MM.1S (cell line): ENCODE measurements around the gene DTD1.

Experiments
- DNase-seq: peaks from one replicate; pipeline ENCODE4 v3.0.0-alpha.2; 2015
- H2AFZ ChIP-seq: fragments of 300-600 bp; sonication (generic); 2 replicates; pipeline ENCODE4 v1.6.0; 2016; ENCODE audit warnings: antibody characterized with exemption, low read length
- H3F3A ChIP-seq: fragments of 300-600 bp; sonication (generic); 2 replicates; pipeline ENCODE4 v1.6.1; 2016; ENCODE audit warnings: mild to moderate bottlenecking, antibody characterized with exemption, low read length, moderate library complexity, mixed read lengths; ENCODE audit not compliant: insufficient read depth
- H3K27ac ChIP-seq: fragments of 300-600 bp; sonication (generic); 2 replicates; pipeline ENCODE4 v1.5.1; 2016; ENCODE audit warnings: mild to moderate bottlenecking, low read length
- H3K27me3 ChIP-seq: fragments of 300-600 bp; sonication (generic); replicated peaks from 2 replicates; pipeline ENCODE4 v1.6.0; 2016; ENCODE audit warnings: low read length; ENCODE audit not compliant: insufficient read depth
- H3K36me3 ChIP-seq: fragments of 300-600 bp; sonication (generic); replicated peaks from 2 replicates; pipeline ENCODE4 v1.6.1; 2016; ENCODE audit warnings: mild to moderate bottlenecking, low read length, mixed read lengths; ENCODE audit not compliant: insufficient read depth
- H3K4me1 ChIP-seq: fragments of 300-600 bp; sonication (generic); 2 replicates; pipeline ENCODE4 v1.6.1; 2016; ENCODE audit warnings: low read length, mixed read lengths
- H3K4me2 ChIP-seq: fragments of 300-600 bp; sonication (generic); 2 replicates; pipeline ENCODE4 v1.6.0; 2016; ENCODE audit warnings: low read depth, low read length
- H3K4me3 ChIP-seq: fragments of 300-600 bp; sonication (generic); 2 replicates; pipeline ENCODE4 v1.5.1; 2016; ENCODE audit warnings: low read length, mixed read lengths
- H3K79me2 ChIP-seq: fragments of 300-600 bp; sonication (generic); 2 replicates; pipeline ENCODE4 v1.6.1; 2016; ENCODE audit warnings: mixed run types, low read length, mixed read lengths
- H3K9ac ChIP-seq: fragments of 300-600 bp; sonication (generic); 2 replicates; pipeline ENCODE4 v1.6.1; 2016; ENCODE audit warnings: low read length, mixed read lengths
- H3K9me2 ChIP-seq: fragments of 300-600 bp; sonication (generic); replicated peaks from 2 replicates; pipeline ENCODE4 v1.6.1; 2016; ENCODE audit warnings: mild to moderate bottlenecking, low read length, mixed read lengths; ENCODE audit not compliant: insufficient read depth
- H3K9me3 ChIP-seq: fragments of 300-600 bp; sonication (generic); replicated peaks from 2 replicates; pipeline ENCODE4 v1.6.1; 2016; ENCODE audit warnings: mild to moderate bottlenecking, low read length, mixed read lengths; ENCODE audit not compliant: insufficient read depth
- H4K20me1 ChIP-seq: fragments of 300-600 bp; sonication (generic); 2 replicates; pipeline ENCODE4 v1.6.1; 2016; ENCODE audit warnings: mild to moderate bottlenecking, low read length, moderate library complexity, mixed read lengths; ENCODE audit not compliant: insufficient read depth
- EZH2 ChIP-seq: fragments of 300-600 bp; sonication (generic); optimal IDR thresholded peaks from 2 replicates; pipeline ENCODE3; 2017; ENCODE audit warnings: low read depth, mild to moderate bottlenecking, antibody characterized with exemption, low read length, mixed read lengths
- EZH2phosphoT487 ChIP-seq: fragments of 300-600 bp; sonication (generic); IDR thresholded peaks from 2 replicates; pipeline ENCODE4 v1.6.1; 2018; ENCODE audit warnings: antibody characterized with exemption, low read length
- TF ChIP-seq, protein P1 (sequence below): fragments of 300-600 bp; sonication (generic); IDR thresholded peaks from 2 replicates; pipeline ENCODE4 v1.5.1; 2016; ENCODE audit warnings: antibody characterized with exemption, low read length, mixed read lengths

DTD1 gene

GRCh38 chr20:18611492-18611891 is 23.6 kb downstream of the DTD1 start:
- no peak for DNase-seq

GRCh38 chr20:18613553-18613952 is 25.7 kb downstream of the DTD1 start:
- no peak overlapping the region for H3K27ac ChIP-seq
- no peak for DNase-seq
- no peaks in the 10 kb centered on the region for H3K9me2 ChIP-seq
- TF ChIP-seq, protein P1, sequence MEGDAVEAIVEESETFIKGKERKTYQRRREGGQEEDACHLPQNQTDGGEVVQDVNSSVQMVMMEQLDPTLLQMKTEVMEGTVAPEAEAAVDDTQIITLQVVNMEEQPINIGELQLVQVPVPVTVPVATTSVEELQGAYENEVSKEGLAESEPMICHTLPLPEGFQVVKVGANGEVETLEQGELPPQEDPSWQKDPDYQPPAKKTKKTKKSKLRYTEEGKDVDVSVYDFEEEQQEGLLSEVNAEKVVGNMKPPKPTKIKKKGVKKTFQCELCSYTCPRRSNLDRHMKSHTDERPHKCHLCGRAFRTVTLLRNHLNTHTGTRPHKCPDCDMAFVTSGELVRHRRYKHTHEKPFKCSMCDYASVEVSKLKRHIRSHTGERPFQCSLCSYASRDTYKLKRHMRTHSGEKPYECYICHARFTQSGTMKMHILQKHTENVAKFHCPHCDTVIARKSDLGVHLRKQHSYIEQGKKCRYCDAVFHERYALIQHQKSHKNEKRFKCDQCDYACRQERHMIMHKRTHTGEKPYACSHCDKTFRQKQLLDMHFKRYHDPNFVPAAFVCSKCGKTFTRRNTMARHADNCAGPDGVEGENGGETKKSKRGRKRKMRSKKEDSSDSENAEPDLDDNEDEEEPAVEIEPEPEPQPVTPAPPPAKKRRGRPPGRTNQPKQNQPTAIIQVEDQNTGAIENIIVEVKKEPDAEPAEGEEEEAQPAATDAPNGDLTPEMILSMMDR: no peak
- no peak for TF ChIP-seq EZH2
- no peak for TF ChIP-seq EZH2phosphoT487
- H3K9ac ChIP-seq: no peak overlapping the region
- H2AFZ ChIP-seq: no peak overlapping the region
- H3K4me3 ChIP-seq: no peak overlapping the region
- H3K4me2 ChIP-seq: no peak overlapping the region
- H3K4me1 ChIP-seq: no peaks in the 10 kb centered on the region
- H3F3A ChIP-seq: no peaks in the 10 kb centered on the region
- H3K27me3 ChIP-seq: no peaks in the 10 kb centered on the region
- H3K36me3 ChIP-seq: no peaks in the 10 kb centered on the region
- H3K9me3 ChIP-seq: no peaks in the 10 kb centered on the region
- no peaks in the 10 kb centered on the region for H3K79me2 ChIP-seq
- H4K20me1 ChIP-seq: no peaks in the 10 kb centered on the region

More at GRCh38 chr20:18611492-18611891, 23.6 kb downstream of the DTD1 start:
- Histone ChIP-seq H3K27me3 (no peaks in the 10 kb centered on the region), H3K4me3 (no peak overlapping the region), H3K4me2 (no peak overlapping the region), H3F3A (no peaks in the 10 kb centered on the region), H3K9ac (no peak overlapping the region), H3K9me2 (no peaks in the 10 kb centered on the region), H3K79me2 (no peaks in the 10 kb centered on the region), H3K9me3 (no peaks in the 10 kb centered on the region), H3K4me1 (no peaks in the 10 kb centered on the region), H4K20me1 (no peaks in the 10 kb centered on the region), H2AFZ (no peak overlapping the region), H3K27ac (no peak overlapping the region), H3K36me3 (no peaks in the 10 kb centered on the region)
- no peak for TF ChIP-seq EZH2phosphoT487
- no peak for TF ChIP-seq EZH2
- TF ChIP-seq, protein P1: no peak

DNA sequence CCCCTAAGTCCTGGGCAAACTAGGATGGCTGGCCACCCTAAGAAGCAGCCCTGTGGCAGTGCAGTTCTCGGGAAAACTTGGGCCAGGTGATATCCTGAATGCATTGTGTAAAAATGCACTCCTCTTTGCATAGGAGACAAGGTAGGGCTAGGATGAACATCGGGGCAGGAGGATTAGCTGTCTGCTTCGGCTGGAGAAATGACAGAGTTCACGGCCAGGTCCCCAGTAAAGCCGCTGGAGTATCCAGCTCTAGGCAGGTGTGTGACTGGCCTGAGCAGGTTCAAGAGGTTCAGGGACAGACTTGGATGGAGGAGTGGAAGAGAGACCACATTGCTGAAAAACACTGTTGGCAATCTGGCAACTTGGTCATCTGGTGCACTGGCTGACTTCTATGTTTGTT is 26.4 kb downstream of the DTD1 start:
- no peaks in the 10 kb centered on the region for H3K79me2 ChIP-seq

More for the DNA sequence above, 26.4 kb downstream of the DTD1 start:
- no peak for DNase-seq
- no peak overlapping the region for H2AFZ ChIP-seq
- H3K9ac ChIP-seq: no peak overlapping the region
- no peak overlapping the region for H3K4me3 ChIP-seq
- H3K27ac ChIP-seq: no peak overlapping the region
- no peaks in the 10 kb centered on the region for H3K27me3 ChIP-seq
- H3F3A ChIP-seq: no peaks in the 10 kb centered on the region
- H3K36me3 ChIP-seq: no peaks in the 10 kb centered on the region
- TF ChIP-seq EZH2: no peak
- TF ChIP-seq, protein P1: no peak
- no peak for TF ChIP-seq EZH2phosphoT487
- no peaks in the 10 kb centered on the region for H3K9me2 ChIP-seq
- H3K9me3 ChIP-seq: no peaks in the 10 kb centered on the region
- no peaks in the 10 kb centered on the region for H3K4me1 ChIP-seq
- H4K20me1 ChIP-seq: no peaks in the 10 kb centered on the region
- no peak overlapping the region for H3K4me2 ChIP-seq
